Duodenal mucosa (tissue), 2 donors: ENCODE measurements around the gene HMBS.

ENCODE experiments used
- H3K27ac ChIP-seq: one replicate; pipeline ENCODE4 v1.7.0; 2013; ENCODE audit warnings: low read depth, low read length
- H3K27me3 ChIP-seq, 2 donors: one replicate each; pipeline ENCODE4 v1.7.0; 2013; ENCODE audit warnings: low read length in 2 of 2, control low read depth in 1 of 2; ENCODE audit not compliant: insufficient read depth in 2 of 2, control insufficient read depth in 1 of 2
- H3K36me3 ChIP-seq, 2 donors: one replicate each; pipeline ENCODE4 v1.7.0; 2013; ENCODE audit warnings: low read length in 2 of 2, control low read depth in 1 of 2; ENCODE audit not compliant: insufficient read depth in 2 of 2, control insufficient read depth in 1 of 2
- H3K4me1 ChIP-seq, 2 donors: one replicate each; pipeline ENCODE4 v1.7.0; 2013; ENCODE audit warnings: low read length in 2 of 2, control low read depth in 1 of 2; ENCODE audit not compliant: insufficient read depth in 2 of 2, control insufficient read depth in 1 of 2
- H3K4me3 ChIP-seq, 2 donors: one replicate each; pipeline ENCODE4 v1.7.0; 2013; ENCODE audit warnings: low read length in 2 of 2, low read depth in 1 of 2
- H3K9ac ChIP-seq, 2 donors: one replicate each; pipeline ENCODE4 v1.7.0; 2013; ENCODE audit warnings: low read length in 2 of 2, low read depth in 1 of 2
- H3K9me3 ChIP-seq, 2 donors: one replicate each; pipeline ENCODE4 v1.7.0; 2013; ENCODE audit warnings: low read length in 2 of 2, control low read depth in 1 of 2; ENCODE audit not compliant: control insufficient read depth in 1 of 2

The HMBS gene

GRCh38 chr11:119117004-119117706 is 32.5 kb downstream of the HMBS start:
- peaks cover 23 to 51% of the 10 kb centered on the region in 2 donors for H3K36me3 ChIP-seq
- H3K27ac ChIP-seq = no peak overlapping the region
- H3K4me3 ChIP-seq = no peak overlapping the region
- no peaks in the 10 kb centered on the region for H3K9me3 ChIP-seq
- no peak overlapping the region for H3K9ac ChIP-seq
- H3K27me3 ChIP-seq = no peaks in the 10 kb centered on the region
- H3K4me1 ChIP-seq = peaks cover 8 to 15% of the 10 kb centered on the region in 2 donors

- Histone ChIP-seq H3K27me3 (no peaks in the 10 kb centered on the region), H3K4me3 (no peak overlapping the region), H3K36me3 (peaks cover 17 to 41% of the 10 kb centered on the region in 2 donors), H3K27ac (no peak overlapping the region), H3K4me1 (peaks cover 15 to 25% of the 10 kb centered on the region in 2 donors), H3K9me3 (no peaks in the 10 kb centered on the region), H3K9ac (no peak overlapping the region)
Measured at GRCh38 chr11:119118227-119118626, 33.5 kb downstream of the HMBS start.

- no peaks in the 10 kb centered on the region for H3K9me3 ChIP-seq
- peaks cover 15 to 25% of the 10 kb centered on the region in 2 donors for H3K4me1 ChIP-seq
Measured at GRCh38 chr11:119118946-119119345, 34.3 kb downstream of the HMBS start.

GRCh38 chr11:119120639-119121007 is 35.9 kb downstream of the HMBS start:
- Histone ChIP-seq H3K27me3 (no peaks in the 10 kb centered on the region), H3K36me3 (peaks cover 9 to 31% of the 10 kb centered on the region in 2 donors), H3K4me1 (peaks cover 20 to 30% of the 10 kb centered on the region in 2 donors), H3K4me3 (peak overlapping the region; percentile 75 to 94), H3K27ac (no peak overlapping the region), H3K9ac (peak overlapping the region; percentile 67 to 79), H3K9me3 (no peaks in the 10 kb centered on the region)

More at GRCh38 chr11:119118946-119119345, 34.3 kb downstream of the HMBS start:
- H3K9ac ChIP-seq = no peak overlapping the region
- no peak overlapping the region for H3K27ac ChIP-seq
- H3K27me3 ChIP-seq = no peaks in the 10 kb centered on the region
- H3K4me3 ChIP-seq = no peak overlapping the region
- peaks cover 13 to 37% of the 10 kb centered on the region in 2 donors for H3K36me3 ChIP-seq

GRCh38 chr11:119121008-119121810 is 36.5 kb downstream of the HMBS start, which contains the start of gene HINFP:
Gene HINFP (plus strand): TSS chr11:119121580. CDS start chr11:119126945, 5,365 bp downstream.
- Histone ChIP-seq H3K4me1 (peaks cover 22 to 35% of the 10 kb centered on the region in 2 donors), H3K27me3 (no peaks in the 10 kb centered on the region), H3K36me3 (peaks cover 9 to 25% of the 10 kb centered on the region in 2 donors), H3K27ac (peak within 1 kb of the TSS; percentile 84), H3K9ac (peak within 1 kb of the TSS; percentile 88 to 97), H3K9me3 (no peaks in the 10 kb centered on the region), H3K4me3 (peak within 1 kb of the TSS; percentile 94 to 100)

GRCh38 chr11:119121811-119122124 is 37.1 kb downstream of the HMBS start:
- H3K36me3 ChIP-seq = peaks cover 9 to 20% of the 10 kb centered on the region in 2 donors
- H3K9me3 ChIP-seq = no peaks in the 10 kb centered on the region
- no peaks in the 10 kb centered on the region for H3K27me3 ChIP-seq
- peak overlapping the region; percentile 84 for H3K27ac ChIP-seq
- H3K4me1 ChIP-seq = peaks cover 27 to 41% of the 10 kb centered on the region in 2 donors
- peak overlapping the region; percentile 88 to 97 for H3K9ac ChIP-seq
- peak overlapping the region; percentile 94 to 100 for H3K4me3 ChIP-seq

- Histone ChIP-seq H3K27ac (no peak overlapping the region), H3K4me1 (peaks cover 25 to 39% of the 10 kb centered on the region in 2 donors), H3K9me3 (no peaks in the 10 kb centered on the region), H3K4me3 (peak overlapping the region in 1 of 2 donors; percentile 41), H3K36me3 (peaks cover 13 to 27% of the 10 kb centered on the region in 2 donors), H3K9ac (peak overlapping the region in 1 of 2 donors; percentile 37), H3K27me3 (no peaks in the 10 kb centered on the region)
Measured at GRCh38 chr11:119125821-119126220, 41.1 kb downstream of the HMBS start.

GRCh38 chr11:119126675-119127268 is 42.1 kb downstream of the HMBS start:
- H3K9me3 ChIP-seq = no peaks in the 10 kb centered on the region
- H3K27me3 ChIP-seq = no peaks in the 10 kb centered on the region
- no peak overlapping the region for H3K4me3 ChIP-seq
- peaks cover 22 to 36% of the 10 kb centered on the region in 2 donors for H3K36me3 ChIP-seq
- no peak overlapping the region for H3K27ac ChIP-seq
- peaks cover 24 to 33% of the 10 kb centered on the region in 2 donors for H3K4me1 ChIP-seq
- H3K9ac ChIP-seq = peak overlapping the region in 1 of 2 donors; percentile 36

- Histone ChIP-seq H3K27me3 (no peaks in the 10 kb centered on the region), H3K9ac (no peak overlapping the region), H3K27ac (no peak overlapping the region), H3K4me1 (peaks cover 11 to 15% of the 10 kb centered on the region in 2 donors), H3K4me3 (no peak overlapping the region), H3K36me3 (peaks cover 43 to 59% of the 10 kb centered on the region in 2 donors), H3K9me3 (no peaks in the 10 kb centered on the region)
Measured at GRCh38 chr11:119130662-119131061, 46.0 kb downstream of the HMBS start.
